CD4-positive, alpha-beta T cell treated with Interleukin-2 at 100 ng/mL for 4 hours (primary cell): ENCODE results near the gene BBS4.
"Not testable (repeated sequence)": the region's sequence is repeated elsewhere in the genome, so short reads cannot be mapped to it uniquely, and the experiment has no call there.

Experiments used
- DNase-seq: peaks from one replicate; pipeline ENCODE4 v3.0.0-alpha.2; 2020; ENCODE audit warnings: low spot score

BBS4 gene

DNA sequence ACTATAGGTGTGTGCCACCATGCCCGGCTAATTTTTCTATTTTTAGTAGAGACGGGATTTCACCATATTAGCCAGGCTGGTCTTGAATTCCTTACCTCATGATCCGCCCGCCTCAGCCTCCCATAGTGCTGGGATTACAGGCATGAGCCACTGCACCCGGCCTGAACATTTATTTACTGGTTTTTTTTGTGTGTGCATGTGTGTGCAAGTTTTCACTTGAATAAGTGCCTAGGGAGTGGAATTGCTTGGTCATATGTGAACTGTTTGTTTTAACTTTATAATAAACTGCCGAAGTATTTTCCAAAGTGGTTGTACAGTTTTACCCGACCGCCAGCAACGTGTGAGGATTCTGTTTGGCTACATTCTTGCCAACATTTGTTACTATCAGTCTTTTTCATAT, 14.1 kb downstream of the BBS4 start:
- no peak for DNase-seq

DNA sequence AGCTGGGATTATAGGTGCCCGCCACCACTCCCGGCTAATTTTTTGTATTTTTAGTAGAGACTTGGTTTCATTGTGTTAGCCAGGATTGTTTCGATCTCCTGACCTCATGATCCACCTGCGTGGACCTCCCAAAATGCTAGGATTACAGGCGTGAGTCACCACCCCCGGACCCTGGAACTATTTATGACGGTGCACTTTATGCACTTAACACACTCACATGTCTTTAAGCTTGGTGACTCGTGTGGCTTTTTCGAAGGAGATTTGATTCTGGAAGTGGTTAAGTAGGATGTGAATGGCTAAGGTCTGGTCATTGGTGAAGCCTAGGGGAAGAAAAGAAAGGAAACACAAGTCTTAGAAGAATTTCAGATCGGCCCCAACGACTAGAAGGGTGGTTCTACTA, 20.3 kb downstream of the BBS4 start:
- no peak for DNase-seq

DNA sequence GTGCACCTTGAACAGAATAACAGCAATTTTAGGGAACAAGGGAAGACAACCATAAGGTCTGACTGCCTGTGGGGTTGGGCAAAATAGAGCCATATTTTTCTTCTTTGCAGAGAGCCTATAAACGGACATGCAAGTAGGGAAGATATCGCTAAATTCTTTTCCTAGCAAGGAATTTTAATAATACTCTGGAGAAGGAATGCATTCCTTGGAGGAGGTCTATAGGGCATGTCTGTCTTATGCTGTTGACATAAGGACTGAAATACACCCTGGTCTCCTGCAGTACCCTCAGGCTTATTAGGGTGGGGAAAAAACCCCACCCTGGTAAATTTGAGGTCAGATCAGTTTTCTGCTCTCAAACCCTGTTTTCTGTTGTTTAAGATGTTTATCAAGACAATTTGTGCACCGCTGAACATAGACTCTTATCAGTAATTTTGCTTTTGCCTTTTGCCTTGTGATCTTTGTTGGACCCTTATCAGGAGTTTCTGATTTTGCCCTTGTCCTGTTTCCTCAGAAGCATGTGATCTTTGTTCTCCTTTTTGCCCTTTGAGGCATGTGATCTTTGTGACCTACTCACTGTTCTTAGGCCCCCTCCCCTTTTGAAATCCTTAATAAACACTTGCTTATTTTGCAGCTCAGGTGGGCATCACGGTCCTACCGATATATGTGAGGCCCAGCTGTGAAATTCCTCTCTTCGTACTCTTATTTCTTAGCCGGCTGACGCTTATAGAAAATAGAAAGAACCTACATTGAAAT, 22.7 kb downstream of the BBS4 start:
- DNase-seq = not testable (repeated sequence)

DNA sequence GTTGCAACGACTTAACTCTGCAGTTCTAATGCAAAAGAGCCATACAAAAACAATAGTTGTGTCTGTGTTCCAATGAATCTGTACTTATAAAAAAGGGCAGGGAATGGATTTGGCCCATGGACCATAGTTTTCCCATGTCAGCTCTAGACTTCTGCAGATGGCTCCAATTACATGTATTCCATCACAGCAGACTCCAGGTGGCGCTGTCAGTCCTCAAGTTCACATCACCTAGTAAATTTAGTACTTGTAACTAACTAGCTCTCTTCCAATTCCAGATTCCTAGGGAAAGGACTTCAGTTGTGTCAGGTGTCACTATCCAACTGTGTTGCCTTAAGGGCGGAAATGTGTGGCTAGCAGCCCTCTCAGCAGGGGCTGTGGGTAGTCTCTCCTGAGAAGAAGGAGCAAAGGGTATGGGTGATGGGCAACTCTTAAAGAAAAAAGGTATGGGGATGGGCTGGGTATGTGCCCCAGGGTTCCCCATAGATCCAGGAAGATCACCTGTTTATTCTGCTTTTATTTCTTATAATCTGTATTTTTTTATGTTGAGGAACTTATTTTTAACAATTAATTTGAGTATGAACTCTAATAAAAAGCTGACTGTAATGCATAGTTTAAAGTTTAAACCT, 36.2 kb downstream of the BBS4 start:
- DNase-seq = peak; percentile 65

DNA sequence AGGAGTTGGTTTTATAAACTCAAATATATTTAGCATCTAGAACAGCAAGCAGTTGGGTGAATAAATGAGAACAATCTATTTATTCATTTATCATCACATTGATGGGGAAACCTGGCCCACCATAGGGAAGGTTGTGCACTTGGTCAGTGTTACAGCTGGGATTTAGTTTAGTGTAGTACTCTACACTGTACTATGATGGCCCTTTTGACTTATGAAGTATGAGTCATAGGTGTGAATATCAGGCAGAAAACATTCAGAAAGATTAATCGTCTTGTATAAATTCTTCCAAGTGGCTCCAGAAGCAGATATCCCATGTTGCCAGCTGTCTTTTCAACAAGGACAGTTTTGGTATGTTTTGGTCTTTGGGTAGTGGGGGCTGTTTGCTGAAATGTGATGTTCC, 38.0 kb downstream of the BBS4 start:
- no peak for DNase-seq

DNA sequence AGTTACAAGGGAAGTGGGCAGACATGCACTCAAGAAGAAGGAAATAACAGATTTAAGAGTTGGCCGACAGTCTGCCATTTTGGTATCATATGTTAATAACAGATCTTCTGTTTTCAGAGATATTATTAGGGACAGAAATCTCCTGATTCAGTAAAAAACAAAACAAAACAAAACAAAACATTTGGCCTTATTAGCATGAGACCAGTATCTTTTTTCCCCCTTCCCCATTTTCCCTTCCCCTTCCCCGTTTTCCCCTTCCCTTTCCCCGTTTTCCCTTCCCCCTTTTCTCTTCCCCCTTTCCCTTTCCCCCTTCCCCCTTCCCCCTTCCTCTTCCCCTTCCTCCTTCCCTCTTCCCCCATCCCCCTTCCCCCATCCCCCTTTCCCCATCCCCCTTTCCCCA, 39.4 kb downstream of the BBS4 start:
- no peak for DNase-seq

DNA sequence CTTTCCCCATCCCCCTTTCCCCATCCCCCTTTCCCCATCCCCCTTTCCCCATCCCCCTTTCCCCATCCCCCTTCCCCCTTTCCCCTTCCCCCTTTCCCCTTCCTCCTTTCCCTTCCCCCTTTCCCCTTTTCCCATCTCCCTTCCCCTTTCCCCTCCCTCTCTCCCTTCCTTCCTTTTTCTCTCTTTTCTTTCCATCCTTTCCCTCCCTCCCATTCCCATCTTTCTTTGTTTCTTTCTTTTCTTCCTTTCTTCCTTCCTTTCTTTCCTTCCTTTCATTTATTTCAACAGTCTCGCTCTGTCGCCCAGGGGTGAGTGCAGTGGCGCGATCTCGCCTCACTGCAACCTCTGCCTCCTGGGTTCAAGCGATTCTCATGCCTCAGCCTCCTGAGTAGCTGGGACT, 39.8 kb downstream of the BBS4 start:
- not testable (repeated sequence) for DNase-seq

DNA sequence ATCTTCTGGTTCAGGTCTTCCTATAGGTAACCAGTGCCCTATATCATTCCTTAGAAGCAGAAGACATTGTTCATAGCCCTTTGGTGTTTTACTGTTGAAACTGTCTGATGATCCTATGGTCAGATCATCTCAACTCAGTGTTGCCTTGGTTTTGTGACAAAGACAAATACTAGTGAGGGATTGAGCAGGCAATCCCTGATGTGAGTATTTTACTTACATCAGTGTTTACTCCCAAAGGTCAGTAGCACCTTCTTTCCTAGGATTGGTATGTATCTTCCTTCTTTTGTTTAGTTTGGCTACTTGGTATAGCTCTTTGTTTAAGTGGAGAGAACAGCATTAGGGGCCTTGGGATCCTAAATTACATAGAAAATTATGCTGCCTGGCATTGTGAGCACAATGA, 41.1 kb downstream of the BBS4 start:
- no peak for DNase-seq

DNA sequence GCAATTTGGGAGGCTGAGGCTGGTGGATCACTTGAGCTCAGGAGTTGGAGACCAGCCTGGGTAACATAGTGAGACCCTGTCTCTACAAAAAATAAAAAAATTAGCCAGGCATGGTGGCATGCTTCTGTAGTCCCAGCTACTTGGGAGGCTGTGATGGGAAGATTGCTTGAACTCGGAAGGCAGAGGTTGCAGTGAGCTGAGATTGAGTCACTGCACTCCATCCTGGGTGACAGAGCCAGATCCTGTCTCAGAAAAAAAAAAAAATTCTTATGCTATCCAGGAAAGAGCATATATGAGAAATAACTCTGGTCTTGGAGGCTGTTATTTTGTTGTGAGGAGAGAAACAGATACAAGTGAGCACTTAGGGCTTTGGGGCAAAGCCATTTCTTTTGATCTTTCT, 42.2 kb downstream of the BBS4 start:
- DNase-seq = not testable (repeated sequence)

- DNase-seq = no peak
Observed at GRCh38 chr15:72728821-72729220, 42.8 kb downstream of the BBS4 start.

GRCh38 chr15:72732086-72732485, 46.1 kb downstream of the BBS4 start:
- DNase-seq = no peak

- no peak for DNase-seq
Observed at GRCh38 chr15:72732516-72732915, 46.5 kb downstream of the BBS4 start.

DNA sequence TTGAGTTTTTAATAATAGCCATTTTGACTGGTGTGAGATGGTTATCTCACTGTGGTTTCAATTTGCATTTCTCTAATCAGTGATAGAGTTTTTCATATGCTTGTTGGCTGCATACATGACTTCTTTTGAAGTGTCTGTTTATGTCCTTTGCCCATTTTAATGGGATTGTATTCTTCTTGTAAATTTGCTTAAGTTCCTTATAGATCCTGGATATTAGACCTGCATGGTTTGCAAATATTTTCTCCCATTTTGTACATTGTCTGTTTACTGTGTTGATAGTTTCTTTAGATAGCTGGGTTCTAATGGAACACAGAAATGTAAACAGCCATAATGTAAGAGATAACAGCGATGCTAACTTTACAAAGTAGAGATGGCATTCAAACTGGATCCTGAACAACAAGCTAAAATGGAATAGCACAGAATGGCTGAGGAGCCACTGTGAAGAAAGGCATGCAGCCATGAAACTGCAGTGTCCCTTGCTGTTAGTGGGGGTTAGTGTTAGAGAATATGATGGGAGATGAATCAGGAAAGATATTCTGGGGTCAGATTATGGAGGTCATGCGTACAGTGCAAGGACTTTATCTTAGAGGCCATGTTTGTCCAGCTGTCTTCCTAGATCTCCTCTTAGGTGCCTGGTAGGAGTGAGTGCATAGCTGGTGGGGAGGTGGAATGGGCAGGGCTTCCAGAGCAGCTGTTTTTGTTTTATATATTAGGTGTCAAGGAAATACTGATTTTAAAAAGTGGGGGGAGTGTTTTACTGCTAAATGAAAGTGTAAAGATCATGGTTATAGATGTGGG, 48.1 kb downstream of the BBS4 start:
- DNase-seq = no peak

DNA sequence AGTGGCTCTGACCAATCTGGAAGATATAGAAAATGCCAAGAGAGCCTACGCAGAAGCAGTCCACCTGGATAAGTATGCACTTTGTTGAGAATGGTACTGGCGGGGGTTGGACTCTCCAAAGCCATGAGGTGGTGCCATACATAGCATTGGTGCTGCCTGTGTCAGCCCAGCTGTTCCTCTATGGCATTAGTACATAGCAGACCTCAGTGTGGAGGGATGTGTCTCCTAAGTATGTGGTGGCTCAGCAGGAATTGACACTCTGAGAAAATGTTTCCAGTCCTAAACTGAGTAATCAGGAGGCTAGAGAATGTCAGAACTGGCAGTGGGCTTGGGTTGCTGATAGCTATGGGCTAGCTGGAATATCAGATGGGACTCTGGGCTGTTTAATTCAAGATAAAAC, 49.1 kb downstream of the BBS4 start:
- no peak for DNase-seq

DNA sequence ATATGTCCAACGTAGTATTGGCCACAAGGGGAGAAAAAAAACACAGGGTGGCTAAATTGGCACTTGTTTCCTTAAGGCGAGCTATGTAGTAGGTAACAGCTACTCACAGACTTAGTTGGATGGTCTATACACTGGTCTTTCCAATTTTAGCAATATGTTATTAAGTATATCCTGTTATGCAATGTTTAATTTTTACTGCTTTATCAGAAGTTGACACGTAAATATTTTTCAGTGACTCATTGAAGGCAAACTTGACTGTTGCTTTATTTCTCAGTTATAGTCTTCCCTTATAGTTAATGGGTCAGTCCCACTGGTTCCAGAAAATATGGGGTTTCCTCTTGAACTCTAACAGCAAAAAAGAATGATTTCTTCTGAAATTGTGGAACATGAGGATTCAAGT, 51.1 kb downstream of the BBS4 start:
- DNase-seq = no peak

DNA sequence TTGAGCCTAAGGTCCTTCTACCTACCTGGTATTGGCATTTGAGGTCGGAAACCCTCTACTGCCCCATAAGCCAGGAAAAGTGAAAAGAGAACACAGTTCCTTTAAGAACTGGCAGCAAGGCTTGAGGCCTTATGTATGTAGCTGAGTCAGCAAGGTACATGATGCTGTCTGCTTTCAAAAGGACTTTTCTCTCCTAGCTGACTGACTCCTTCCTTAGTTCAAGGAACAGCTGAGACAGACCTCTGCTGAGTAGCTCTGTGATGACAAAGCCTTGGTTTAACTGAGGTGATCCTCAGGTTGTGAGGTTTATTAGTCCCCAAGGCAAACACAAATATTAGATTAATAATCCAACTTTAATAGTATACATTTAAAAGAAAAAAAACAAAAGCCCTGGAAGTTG, 51.7 kb downstream of the BBS4 start:
- DNase-seq = no peak

GRCh38 chr15:72740219-72740618, 54.2 kb downstream of the BBS4 start:
- peak; percentile 40 for DNase-seq

DNA sequence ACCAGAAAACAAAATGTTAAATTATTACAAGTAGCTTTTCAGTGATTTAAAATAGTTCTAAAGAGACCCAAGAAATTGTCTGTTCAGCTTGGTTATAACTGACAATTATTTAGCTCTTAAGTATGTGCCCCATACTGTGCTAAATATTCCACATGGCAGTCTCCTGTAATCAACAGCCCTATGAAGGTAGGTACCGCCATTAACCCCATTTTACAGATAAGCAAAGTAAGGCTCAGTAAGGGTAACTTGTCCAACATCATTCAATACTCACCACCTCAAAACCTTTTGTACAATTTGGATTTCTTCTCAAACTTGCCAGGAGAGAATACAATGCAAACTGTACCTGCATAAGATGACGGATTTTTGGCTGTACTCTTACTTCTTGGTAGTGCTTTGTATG, 63.7 kb downstream of the BBS4 start:
- no peak for DNase-seq

- DNase-seq = peak; percentile 2
Observed at GRCh38 chr15:72751751-72752455, 65.9 kb downstream of the BBS4 start.

- no peak for DNase-seq
Observed at GRCh38 chr15:72754096-72754495, 68.1 kb downstream of the BBS4 start.

DNA sequence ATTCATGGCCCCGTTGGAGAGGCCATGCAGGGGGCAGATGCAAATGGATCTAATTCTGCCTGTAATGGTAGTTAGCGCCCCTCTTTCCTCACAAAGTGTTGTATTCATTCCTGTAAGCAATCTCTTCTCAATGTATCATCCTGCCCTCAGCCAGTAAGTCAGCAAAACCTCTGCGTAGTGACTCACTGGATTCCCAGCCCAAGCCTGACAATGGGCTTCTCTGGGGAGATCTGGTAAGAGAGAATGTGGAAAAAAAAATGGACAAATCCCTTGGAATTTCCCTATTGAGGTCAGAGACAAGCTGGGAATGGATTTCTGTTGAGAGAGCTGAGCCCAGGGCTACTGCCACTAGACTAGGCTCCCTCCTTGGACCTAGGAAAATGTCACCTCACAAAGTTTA, 72.2 kb downstream of the BBS4 start:
- DNase-seq = no peak

DNA sequence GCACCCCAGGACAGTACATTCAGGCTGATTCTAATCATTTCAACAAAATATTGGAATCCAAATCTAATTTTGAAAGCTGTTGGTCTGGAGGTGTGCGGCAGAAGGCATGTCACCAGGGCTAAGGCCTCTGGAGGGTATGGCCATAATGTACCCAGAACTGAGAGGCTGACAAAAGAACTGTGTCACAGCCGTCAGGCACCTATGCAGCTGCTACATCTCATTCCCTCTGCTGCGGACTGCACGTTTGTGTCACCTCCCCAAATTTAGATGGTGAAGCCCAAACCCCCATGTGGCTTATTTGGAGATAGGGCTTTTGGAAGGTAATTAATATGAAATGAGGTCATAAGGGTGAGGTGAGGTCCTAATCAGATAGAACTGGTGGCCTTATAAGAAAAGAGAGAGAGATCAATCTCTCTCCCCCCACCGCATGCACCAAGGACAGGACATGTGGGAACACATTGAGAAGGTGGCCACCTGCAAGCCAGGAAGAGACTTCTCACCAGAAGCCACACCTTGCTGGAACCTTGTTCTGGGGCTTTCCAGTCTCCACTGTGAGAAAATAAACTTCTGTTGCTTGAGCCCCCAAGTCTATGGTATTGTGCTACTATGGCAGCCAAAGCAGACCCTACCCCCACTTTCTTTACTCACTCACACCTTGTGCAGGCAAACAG, 74.7 kb downstream of the BBS4 start:
- no peak for DNase-seq
